GM18517 (cell line): Measurements from ENCODE around the gene CCR5AS.
A peak's percentile ranks its signal among the peaks of the same experiment; 100 is the strongest.
"Not testable (repeated sequence)": the region's sequence is repeated elsewhere in the genome, so short reads cannot be mapped to it uniquely, and the experiment has no call there.

Source experiments
- ATAC-seq: cut with Tn5 transposase; IDR thresholded peaks from one replicate; pipeline ENCODE4 v1.9.1; 2021; ENCODE audit warnings: mild to moderate bottlenecking, moderate library complexity; ENCODE audit not compliant: unreplicated experiment

Gene CCR5AS

GRCh38 chr3:46406788-46407611, at the start of gene CCR5AS, which contains the start of gene CCRL2:
Gene CCR5AS, minus strand, starts transcription at chr3:46407066.
Gene CCRL2, plus strand, starts transcription at chr3:46407259. Its CDS starts 821 bp downstream, at chr3:46408080.
- no peak for ATAC-seq

GRCh38 chr3:46456118-46456517, 49.3 kb upstream of the CCR5AS start:
- no peak for ATAC-seq

- no peak for ATAC-seq
Observed at GRCh38 chr3:46455231-46456115, 48.6 kb upstream of the CCR5AS start.

GRCh38 chr3:46454606-46455005, 47.7 kb upstream of the CCR5AS start:
- ATAC-seq: no peak

GRCh38 chr3:46454209-46454595, 47.3 kb upstream of the CCR5AS start:
- ATAC-seq: no peak

GRCh38 chr3:46453526-46454208, 46.8 kb upstream of the CCR5AS start:
- ATAC-seq: no peak

- no peak for ATAC-seq
Observed at GRCh38 chr3:46449755-46450552, 43.1 kb upstream of the CCR5AS start.

GRCh38 chr3:46448721-46449120, 41.9 kb upstream of the CCR5AS start:
- ATAC-seq: no peak

GRCh38 chr3:46447228-46447985, 40.5 kb upstream of the CCR5AS start:
- no peak for ATAC-seq

- ATAC-seq: no peak
Observed at GRCh38 chr3:46442576-46443530, 36.0 kb upstream of the CCR5AS start.

- peak; percentile 82 for ATAC-seq
Observed at GRCh38 chr3:46440531-46441294, 33.8 kb upstream of the CCR5AS start.

GRCh38 chr3:46438831-46439230, 32.0 kb upstream of the CCR5AS start:
- ATAC-seq: no peak

- ATAC-seq: no peak
Observed at GRCh38 chr3:46435081-46435726, 28.3 kb upstream of the CCR5AS start.

GRCh38 chr3:46433841-46434240, 27.0 kb upstream of the CCR5AS start:
- no peak for ATAC-seq

- ATAC-seq: not testable (repeated sequence)
Observed at GRCh38 chr3:46433118-46433517, 26.3 kb upstream of the CCR5AS start.

- ATAC-seq: not testable (repeated sequence)
Observed at GRCh38 chr3:46431905-46432304, 25.0 kb upstream of the CCR5AS start.

GRCh38 chr3:46430879-46431278, 24.0 kb upstream of the CCR5AS start:
- ATAC-seq: not testable (repeated sequence)
